ENCODE data around the gene HOXA5.

HOXA5 gene

DNA sequence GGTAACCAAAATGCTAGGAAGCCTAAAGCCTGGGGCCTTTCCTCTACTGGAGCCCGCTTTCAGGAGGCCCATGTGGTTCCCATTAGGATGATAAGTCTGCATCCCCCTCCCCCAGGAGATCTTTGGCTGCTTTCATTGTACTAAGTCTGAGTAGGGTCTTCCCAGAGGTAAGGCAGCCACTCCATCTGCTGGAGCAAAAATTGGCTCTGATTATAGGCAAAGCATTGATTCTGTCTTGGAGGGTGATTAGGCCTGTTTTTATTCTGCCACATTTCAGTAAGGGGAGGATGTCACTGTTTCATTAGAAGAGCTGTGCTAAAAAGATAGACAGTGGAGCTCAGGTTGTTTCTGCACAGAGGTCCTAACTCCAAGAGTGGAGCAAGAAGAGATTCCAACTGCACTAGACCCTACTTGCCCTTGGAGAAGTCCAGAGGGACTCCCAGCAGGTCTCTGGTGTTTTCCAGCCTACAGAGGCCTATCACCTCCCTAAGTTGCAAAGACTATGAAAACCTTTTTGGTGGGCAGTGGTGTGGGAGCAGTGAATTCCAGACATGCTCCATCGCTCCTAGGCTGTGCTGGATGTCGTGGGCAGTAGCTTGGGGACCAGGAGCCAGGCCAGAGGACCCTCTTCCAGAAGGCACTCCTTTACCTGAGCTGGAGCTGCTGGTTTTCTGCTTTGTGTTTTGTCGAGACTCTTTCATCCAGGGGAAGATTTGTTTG lies 33.9 kb downstream of the HOXA5 start:
- no peak for DNase-seq

DNA sequence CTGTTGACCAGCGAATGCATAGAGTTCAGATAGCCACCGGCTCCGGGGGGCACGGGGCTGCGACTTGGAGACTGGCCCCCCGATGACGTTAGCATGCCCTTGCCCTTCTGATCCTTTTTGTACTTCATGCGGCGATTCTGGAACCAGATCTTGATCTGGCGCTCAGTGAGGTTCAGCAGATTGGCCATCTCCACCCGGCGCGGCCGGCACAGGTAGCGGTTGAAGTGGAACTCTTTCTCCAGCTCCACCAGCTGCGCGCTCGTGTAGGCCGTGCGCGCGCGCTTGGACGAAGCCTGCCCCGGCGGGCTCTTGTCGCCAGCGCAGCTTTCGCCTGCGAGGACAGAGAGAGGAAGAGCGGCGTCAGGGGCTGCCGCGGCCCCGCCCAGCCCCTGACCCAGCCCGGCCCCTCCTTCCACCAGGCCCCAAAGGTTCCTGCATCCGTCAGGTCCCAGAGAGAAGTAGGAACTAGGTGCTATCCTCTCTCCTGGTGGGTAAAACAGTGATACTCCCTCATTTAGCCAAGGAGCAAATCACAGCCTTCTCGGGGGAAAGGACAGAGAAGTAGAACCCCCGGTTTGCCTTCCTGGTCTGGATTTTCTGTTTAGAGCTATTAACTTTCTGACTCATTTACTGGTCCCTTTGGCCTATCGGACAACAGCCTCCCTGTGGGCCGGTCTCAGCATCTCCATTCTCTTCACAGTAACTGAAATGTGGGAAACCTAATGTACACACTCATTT lies 34.9 kb downstream of the HOXA5 start:
- DNase-seq: no peak

GRCh38 chr7:27107391-27108381 lies 35.8 kb downstream of the HOXA5 start:
- no peak for DNase-seq

- DNase-seq: no peak
Observed at GRCh38 chr7:27106901-27107240, 36.6 kb downstream of the HOXA5 start.

GRCh38 chr7:27106181-27106900 lies 37.1 kb downstream of the HOXA5 start:
- DNase-seq: no peak

GRCh38 chr7:27105301-27106031 lies 38.0 kb downstream of the HOXA5 start:
- DNase-seq: no peak

DNA sequence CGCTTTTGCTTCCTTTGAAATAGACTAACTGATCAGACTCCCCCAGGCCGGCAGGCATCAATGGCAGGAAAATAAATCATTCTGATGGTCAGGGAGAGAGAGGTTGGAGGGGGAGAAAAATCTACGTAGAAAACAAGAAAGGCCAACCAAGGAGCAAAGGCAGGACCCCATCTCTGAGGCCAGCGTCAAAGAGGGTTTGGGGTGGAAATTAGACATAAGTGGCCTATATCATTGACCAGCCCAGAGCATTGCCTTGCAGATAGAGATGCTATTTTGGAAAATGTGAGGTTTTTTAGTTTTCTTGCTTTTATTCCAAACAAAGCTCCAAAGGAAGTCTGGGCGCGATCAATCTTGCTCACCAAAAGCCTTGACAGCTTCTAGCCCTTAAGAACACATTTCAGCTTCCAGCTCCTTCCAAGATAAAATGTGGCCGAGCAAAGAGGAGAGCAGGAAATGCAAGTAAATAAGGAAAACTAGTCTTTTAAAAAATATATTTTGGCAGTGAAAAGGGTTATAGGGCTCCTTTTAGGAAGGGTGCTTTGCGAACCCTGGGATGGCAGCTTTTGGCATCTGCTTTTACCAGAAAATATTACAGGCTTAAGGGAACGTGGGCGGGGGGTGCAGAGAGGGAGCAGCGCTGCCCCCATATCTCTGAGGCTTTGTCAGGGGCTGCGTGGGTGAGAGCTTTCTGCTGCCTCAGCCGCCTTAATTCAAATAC lies 39.0 kb downstream of the HOXA5 start:
- no peak for DNase-seq

- DNase-seq: no peak
Observed at GRCh38 chr7:27103489-27104226, 39.8 kb downstream of the HOXA5 start.

DNA sequence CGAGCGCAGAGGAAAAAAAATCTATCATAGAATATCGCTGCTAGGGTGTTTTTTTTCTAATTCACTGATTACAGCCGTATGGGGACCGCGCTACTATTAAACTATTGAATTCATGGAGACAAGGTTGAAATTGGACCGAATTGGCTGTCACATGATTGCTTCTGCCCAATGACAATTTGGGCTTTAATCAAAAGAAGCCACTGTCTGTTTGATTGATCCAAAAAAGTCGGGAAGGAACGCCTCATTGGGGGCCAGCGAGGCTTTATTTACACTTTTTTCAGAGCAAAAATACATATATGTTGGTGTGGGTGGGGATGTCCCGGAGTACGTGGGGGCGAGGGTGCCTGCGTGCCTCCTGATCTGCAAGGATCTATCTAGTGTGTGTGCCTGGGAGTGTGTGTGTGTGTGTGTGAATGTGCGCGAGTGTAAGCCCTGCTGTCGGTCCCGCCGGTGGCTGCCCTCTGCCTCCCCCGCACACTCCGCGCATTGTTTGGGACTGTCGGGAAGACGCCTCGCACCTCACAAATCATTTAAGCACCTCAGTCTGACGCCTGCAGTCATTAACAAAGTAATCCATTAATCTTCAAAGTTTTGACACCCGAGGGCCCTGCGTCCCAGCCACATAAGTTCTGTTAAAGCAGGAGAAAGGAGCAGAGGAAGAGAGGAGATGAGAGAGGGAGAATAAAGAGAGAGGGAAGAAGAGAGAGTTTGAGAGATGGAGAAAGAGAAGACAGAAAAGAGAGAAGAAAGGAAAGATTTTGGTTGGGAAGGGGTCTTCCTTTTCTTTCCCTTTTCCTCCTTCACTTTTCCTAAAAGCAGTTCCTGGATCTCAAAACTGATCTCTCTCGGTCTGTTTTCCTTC lies 40.7 kb downstream of the HOXA5 start, which contains the start of gene HOXA2:
Gene HOXA2, minus strand, starts transcription at position 103 of the 862 bp plus-strand sequence. CDS start 183 bp downstream, outside the sequence.
- no peak for DNase-seq

- no peak for DNase-seq
Observed at GRCh38 chr7:27101957-27102580, 41.4 kb downstream of the HOXA5 start.

- DNase-seq: no peak
Observed at GRCh38 chr7:27101171-27101956, 42.1 kb downstream of the HOXA5 start.

DNA sequence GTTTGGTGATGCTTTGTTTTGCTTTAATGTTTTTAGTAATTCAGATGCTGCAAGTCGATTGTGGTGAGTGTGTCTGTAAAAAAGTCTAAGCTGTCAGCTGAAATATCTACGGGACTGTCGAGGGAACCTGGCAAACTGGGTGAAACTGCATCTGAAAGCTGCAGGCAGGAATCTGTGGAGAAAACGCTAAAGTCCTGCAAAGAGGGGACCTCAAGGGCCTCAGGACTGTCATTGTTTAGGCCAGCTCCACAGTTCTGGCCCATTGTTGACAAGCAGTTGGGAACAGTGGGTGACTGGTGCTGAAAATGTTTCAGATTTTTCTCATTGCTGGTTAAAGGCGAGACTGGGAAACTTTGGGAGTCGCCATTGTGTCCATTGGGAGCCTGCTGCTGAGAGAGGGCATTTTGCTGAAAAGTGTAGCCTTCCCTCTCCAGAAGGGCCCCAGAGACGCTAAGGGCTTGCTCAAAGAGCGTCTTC lies 42.7 kb downstream of the HOXA5 start:
- DNase-seq: no peak

- DNase-seq: no peak
Observed at GRCh38 chr7:27099453-27100370, 43.8 kb downstream of the HOXA5 start.

DNA sequence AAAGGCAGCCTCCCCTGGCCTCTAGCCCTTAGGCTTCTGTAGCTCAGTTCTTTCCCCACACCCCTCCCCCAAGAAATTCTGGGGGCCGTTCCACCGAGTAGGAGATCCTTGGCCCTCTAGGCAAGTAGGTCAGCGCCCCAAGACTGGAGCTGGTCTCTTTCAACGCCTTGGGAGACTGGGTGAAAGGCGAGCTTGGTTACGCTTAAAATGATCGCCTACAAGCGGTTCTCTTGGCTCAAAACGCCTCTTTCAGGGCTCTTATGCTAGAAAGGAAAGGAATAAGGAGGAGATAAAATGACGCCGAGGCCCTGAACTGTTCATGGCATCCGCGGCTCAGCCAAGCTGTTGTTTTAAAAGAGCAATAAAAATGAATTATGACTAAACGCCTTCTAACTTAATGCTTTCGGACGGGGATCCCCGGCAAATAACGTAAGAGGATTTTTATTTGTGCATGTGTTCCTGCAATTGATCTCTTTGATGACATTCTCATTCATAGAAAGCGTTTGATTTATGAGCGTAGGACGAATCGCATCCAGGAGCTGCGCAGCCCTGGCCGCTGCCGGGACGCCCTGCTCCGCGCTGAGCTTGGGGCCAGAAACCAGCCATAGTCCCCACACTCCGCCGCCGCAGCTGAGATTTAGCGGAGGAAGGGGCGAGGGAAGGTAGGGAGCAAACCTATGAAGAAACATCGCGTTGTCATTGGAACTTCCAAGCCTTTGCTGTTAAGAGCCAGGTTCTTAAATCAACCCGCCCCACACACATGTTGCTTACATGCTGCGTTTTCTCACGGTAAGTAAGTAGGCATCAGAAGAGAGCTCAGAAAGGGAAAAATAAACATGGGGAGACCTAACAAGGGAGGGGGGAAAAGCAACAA lies 44.7 kb downstream of the HOXA5 start:
- DNase-seq: no peak

Measured in amygdala (tissue), 56 donors.